Muscle of leg (tissue), 11 donors: ENCODE results near the gene DGLUCY. TPM values are rescaled to one million over a fixed set of nuclear protein-coding genes. Genes with fewer than 3 reads are reported as not detected.
A peak's percentile ranks its signal among the peaks of the same experiment; 100 is the strongest.
"Not testable (repeated sequence)": the region's sequence is repeated elsewhere in the genome, so short reads cannot be mapped to it uniquely, and the experiment has no call there.

Experiments
- DNase-seq: peaks from one replicate; pipeline ENCODE4 v3.0.0; 2013
- H3K27ac ChIP-seq: one replicate; pipeline ENCODE4 v1.5.1; 2013; ENCODE audit warnings: mild to moderate bottlenecking, low read length, control low read depth
- H3K27me3 ChIP-seq: one replicate; pipeline ENCODE4 v1.6.1; 2013; ENCODE audit warnings: low read length; ENCODE audit not compliant: control insufficient read depth, insufficient read depth
- H3K36me3 ChIP-seq: one replicate; pipeline ENCODE4 v1.6.1; 2013; ENCODE audit warnings: low read length; ENCODE audit not compliant: control insufficient read depth, insufficient read depth
- H3K4me1 ChIP-seq: one replicate; pipeline ENCODE4 v1.6.1; 2013; ENCODE audit warnings: low read length; ENCODE audit not compliant: control insufficient read depth, insufficient read depth
- H3K4me3 ChIP-seq: one replicate; pipeline ENCODE4 v1.5.1; 2013; ENCODE audit warnings: low read length, control low read depth
- H3K9me3 ChIP-seq: replicated peaks from 2 replicates; pipeline ENCODE4 v1.6.1; 2013; ENCODE audit warnings: low read depth, low read length; ENCODE audit not compliant: control insufficient read depth
- WGBS: methylation state at CpG from one replicate; pipeline ENCODE4 v1.1.5; 2013; ENCODE audit warnings: missing lambda C conversion rate; ENCODE audit not compliant: insufficient coverage; 5-methylcytosine and 5-hydroxymethylcytosine counted together
- polyA plus RNA-seq, 8 donors: library from polyadenylated mRNA; unstranded; fragments of 120-200 nt; gene quantifications; one replicate each; pipeline versions ENCODE4 v1.2.1 to v1.2.3, GENCODE V29; 2013; ENCODE audit warnings: inconsistent platforms in 1 of 8, low replicate concordance in 1 of 8; ENCODE audit not compliant: insufficient read length in 8 of 8, insufficient read depth in 1 of 8
- total RNA-seq: library from RNA; stranded (reverse); fragments of 120-200 nt; gene quantifications from one replicate; pipeline ENCODE4 v1.2.4, GENCODE V29; 2013

Gene DGLUCY
- total and polyA plus RNA-seq, 9 donors = 22.8 to 29.2 (median 25.9) TPM

- no peaks in the 10 kb centered on the region for H3K27me3 ChIP-seq
- 57% methylated on average over 9 of the region's 16 CpGs for WGBS
- no peak overlapping the region for H3K27ac ChIP-seq
- no peaks in the 10 kb centered on the region for H3K4me1 ChIP-seq
- peak; percentile 60 for DNase-seq
- no peak overlapping the region for H3K4me3 ChIP-seq
- no peaks in the 10 kb centered on the region for H3K9me3 ChIP-seq
- H3K36me3 ChIP-seq = peaks cover 29% of the 10 kb centered on the region
Measured at GRCh38 chr14:91177073-91178034, 63.5 kb downstream of the DGLUCY start.

GRCh38 chr14:91180611-91181010 lies 66.7 kb downstream of the DGLUCY start:
- Histone ChIP-seq H3K36me3 (peaks cover 41% of the 10 kb centered on the region), H3K9me3 (no peaks in the 10 kb centered on the region), H3K4me3 (no peak overlapping the region), H3K27ac (no peak overlapping the region), H3K4me1 (no peaks in the 10 kb centered on the region), H3K27me3 (no peaks in the 10 kb centered on the region)
- no peak for DNase-seq
- no CpG with 5 or more reads among the region's 2 CpGs for WGBS

GRCh38 chr14:91182753-91183152 lies 68.9 kb downstream of the DGLUCY start:
- WGBS = no CpG with 5 or more reads among the region's 3 CpGs

GRCh38 chr14:91184559-91184958 lies 70.7 kb downstream of the DGLUCY start:
- no peaks in the 10 kb centered on the region for H3K27me3 ChIP-seq
- H3K36me3 ChIP-seq = peaks cover 57% of the 10 kb centered on the region
- H3K27ac ChIP-seq = no peak overlapping the region
- no peaks in the 10 kb centered on the region for H3K9me3 ChIP-seq
- H3K4me3 ChIP-seq = no peak overlapping the region
- DNase-seq = no peak
- H3K4me1 ChIP-seq = no peaks in the 10 kb centered on the region

More at GRCh38 chr14:91182753-91183152, 68.9 kb downstream of the DGLUCY start:
- H3K27me3 ChIP-seq, H3K27ac ChIP-seq, DNase-seq, H3K9me3 ChIP-seq, H3K4me1 ChIP-seq, H3K4me3 ChIP-seq: not testable (repeated sequence)
- H3K36me3 ChIP-seq = peaks cover 42% of the 10 kb centered on the region

GRCh38 chr14:91185721-91186120 lies 71.8 kb downstream of the DGLUCY start:
- Histone ChIP-seq H3K9me3 (no peaks in the 10 kb centered on the region), H3K4me1 (no peaks in the 10 kb centered on the region), H3K4me3 (no peak overlapping the region), H3K27ac (no peak overlapping the region), H3K36me3 (peaks cover 64% of the 10 kb centered on the region), H3K27me3 (no peaks in the 10 kb centered on the region)
- DNase-seq = no peak
- WGBS = no CpG with 5 or more reads among the region's 1 CpG

GRCh38 chr14:91186515-91187066 lies 72.7 kb downstream of the DGLUCY start:
- Histone ChIP-seq H3K27ac (no peak overlapping the region), H3K4me3 (no peak overlapping the region), H3K9me3 (no peaks in the 10 kb centered on the region), H3K27me3 (no peaks in the 10 kb centered on the region), H3K4me1 (no peaks in the 10 kb centered on the region), H3K36me3 (peaks cover 59% of the 10 kb centered on the region)
- 87% methylated on average over 3 of the region's 4 CpGs for whole genome bisulfite sequencing
- DNase-seq = no peak

- Histone ChIP-seq H3K9me3 (no peaks in the 10 kb centered on the region), H3K4me3 (no peak overlapping the region), H3K4me1 (no peaks in the 10 kb centered on the region), H3K27ac (no peak overlapping the region), H3K27me3 (no peaks in the 10 kb centered on the region), H3K36me3 (peaks cover 60% of the 10 kb centered on the region)
- no peak for DNase-seq
- 94% methylated on average over 13 of the region's 13 CpGs for WGBS
Measured at GRCh38 chr14:91187271-91187670, 73.4 kb downstream of the DGLUCY start.

- no peak overlapping the region for H3K27ac ChIP-seq
- peaks cover 49% of the 10 kb centered on the region for H3K36me3 ChIP-seq
- no peak overlapping the region for H3K4me3 ChIP-seq
- no peaks in the 10 kb centered on the region for H3K9me3 ChIP-seq
- H3K4me1 ChIP-seq = no peaks in the 10 kb centered on the region
- no peak for DNase-seq
- WGBS = 94% methylated on average over 8 of the region's 9 CpGs
- H3K27me3 ChIP-seq = no peaks in the 10 kb centered on the region
Measured at GRCh38 chr14:91190853-91191252, 77.0 kb downstream of the DGLUCY start.

- Histone ChIP-seq H3K36me3 (peaks cover 50% of the 10 kb centered on the region), H3K4me3 (no peak overlapping the region), H3K4me1 (no peaks in the 10 kb centered on the region), H3K27ac (no peak overlapping the region), H3K9me3 (no peaks in the 10 kb centered on the region), H3K27me3 (no peaks in the 10 kb centered on the region)
- no peak for DNase-seq
- WGBS = 76% methylated on average over 9 of the region's 12 CpGs
Measured at GRCh38 chr14:91193069-91193468, 79.2 kb downstream of the DGLUCY start.

GRCh38 chr14:91195881-91196280 lies 82.0 kb downstream of the DGLUCY start:
- Histone ChIP-seq H3K4me1 (no peaks in the 10 kb centered on the region), H3K27me3 (no peaks in the 10 kb centered on the region), H3K36me3 (peaks cover 45% of the 10 kb centered on the region), H3K9me3 (no peaks in the 10 kb centered on the region), H3K27ac (no peak overlapping the region), H3K4me3 (no peak overlapping the region)
- DNase-seq = no peak
- 95% methylated on average over 7 of the region's 10 CpGs for WGBS
